HEK293T (cell line): Measurements from ENCODE around the gene MARS1.

ENCODE experiments used
- ARNT ChIP-seq: fragments of 450-650 bp; IDR thresholded peaks from 2 replicates; pipeline ENCODE4 v1.6.1; 2017; ENCODE audit warnings: mild to moderate bottlenecking
- BHLHE40 ChIP-seq: fragments of 450-650 bp; IDR thresholded peaks from 2 replicates; pipeline ENCODE4 v1.6.1; 2016; ENCODE audit warnings: mild to moderate bottlenecking, moderate library complexity, borderline replicate concordance
- ELF4 ChIP-seq: fragments of 450-650 bp; IDR thresholded peaks from 2 replicates; pipeline ENCODE4 v1.6.1; 2017; ENCODE audit warnings: antibody characterized with exemption
- FOXM1 ChIP-seq: fragments of 450-650 bp; IDR thresholded peaks from 2 replicates; pipeline ENCODE4 v1.6.1; 2017; ENCODE audit warnings: mild to moderate bottlenecking, borderline replicate concordance
- NFRKB ChIP-seq: fragments of 450-650 bp; IDR thresholded peaks from 2 replicates; pipeline ENCODE4 v1.6.1; 2016; ENCODE audit warnings: mild to moderate bottlenecking, moderate library complexity
- SP1 ChIP-seq: fragments of 450-650 bp; IDR thresholded peaks from 2 replicates; pipeline ENCODE4 v1.6.1; 2017
- TARDBP ChIP-seq: fragments of 450-650 bp; IDR thresholded peaks from 2 replicates; pipeline ENCODE4 v1.6.1; 2016
- ZNF384 ChIP-seq: fragments of 450-650 bp; IDR thresholded peaks from 2 replicates; pipeline ENCODE4 v1.6.1; 2016

GRCh38 chr12:57531836-57532235, 44.0 kb downstream of the MARS1 start:
- TF ChIP-seq SP1 (no peak), FOXM1 (no peak), ELF4 (no peak), BHLHE40 (no peak), NFRKB (no peak), ZNF384 (no peak), ARNT (no peak), TARDBP (no peak)
